Measurements from ENCODE around the gene AZI2.

The AZI2 gene

GRCh38 chr3:28300345-28300962 lies 48.2 kb downstream of the AZI2 start:
- no peak for DNase-seq

- DNase-seq: no peak
Observed at GRCh38 chr3:28299705-28300104, 48.9 kb downstream of the AZI2 start.

GRCh38 chr3:28295898-28296490 lies 52.6 kb downstream of the AZI2 start:
- DNase-seq: no peak

- DNase-seq: no peak
Observed at GRCh38 chr3:28294667-28295413, 53.8 kb downstream of the AZI2 start.

GRCh38 chr3:28292622-28293021 lies 56.0 kb downstream of the AZI2 start:
- no peak for DNase-seq

- DNase-seq: no peak
Observed at GRCh38 chr3:28291577-28291976, 57.0 kb downstream of the AZI2 start.

- DNase-seq: no peak
Observed at GRCh38 chr3:28290863-28291300, 57.7 kb downstream of the AZI2 start.

- no peak for DNase-seq
Observed at GRCh38 chr3:28287046-28287445, 61.6 kb downstream of the AZI2 start.

- DNase-seq: peak; percentile 36
Observed at GRCh38 chr3:28286595-28286994, 62.0 kb downstream of the AZI2 start.

GRCh38 chr3:28280781-28281180 lies 67.8 kb downstream of the AZI2 start:
- DNase-seq: no peak

- DNase-seq: no peak
Observed at GRCh38 chr3:28279770-28280169, 68.9 kb downstream of the AZI2 start.

GRCh38 chr3:28278918-28279317 lies 69.7 kb downstream of the AZI2 start:
- DNase-seq: no peak

GRCh38 chr3:28273837-28274236 lies 74.8 kb downstream of the AZI2 start:
- DNase-seq: no peak

Measured in activated CD4-positive, alpha-beta T cell treated with anti-CD3 and anti-CD28 coated beads, Interleukin-10, Interleukin-2, amounts not matched to agents 100 ng/mL and 50 ng/mL, durations not matched to agents 16 hours and 8 hours (primary cell).